T-helper 1 cell (primary cell): ENCODE results near the gene CYB561A3.

Source experiments
- DNase-seq, 5 donors: peaks; one replicate each; pipeline ENCODE4 v3.0.0-alpha.2; 2012 to 2020

The CYB561A3 gene

GRCh38 chr11:61343792-61344745, 17.6 kb downstream of the CYB561A3 start:
- no peak for DNase-seq

DNA sequence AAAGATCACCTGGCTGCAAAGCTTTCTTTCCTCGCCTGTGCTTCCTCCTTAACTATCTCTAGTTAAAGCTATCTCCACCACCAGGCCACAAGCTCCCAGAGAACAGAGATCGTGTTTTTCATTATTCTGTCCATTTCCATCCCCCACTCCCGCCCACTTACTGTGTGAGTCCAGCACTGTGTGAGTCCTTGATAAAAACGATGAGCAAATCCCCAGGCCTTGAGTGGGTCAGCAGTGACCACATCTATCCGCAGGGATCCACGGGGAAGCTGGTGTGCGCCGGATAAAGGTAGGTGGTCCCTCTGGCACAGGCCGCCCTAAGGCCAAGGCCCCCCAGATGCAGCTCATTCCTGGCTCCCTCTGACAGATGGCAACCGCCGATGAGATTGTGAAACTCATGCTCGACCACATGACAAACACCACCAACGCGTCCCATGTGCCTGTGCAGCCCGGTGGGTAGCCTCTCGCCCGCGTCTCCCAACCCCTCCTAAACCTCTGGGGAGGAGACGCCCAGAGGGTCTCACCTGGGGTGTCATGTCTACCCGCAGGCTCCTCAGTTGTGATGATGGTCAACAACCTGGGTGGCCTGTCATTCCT, 19.4 kb downstream of the CYB561A3 start:
- DNase-seq = no peak

GRCh38 chr11:61341706-61342105, 20.0 kb downstream of the CYB561A3 start:
- DNase-seq = no peak

GRCh38 chr11:61340979-61341378, 20.7 kb downstream of the CYB561A3 start:
- no peak for DNase-seq

- no peak for DNase-seq
These were observed 22.2 kb downstream of the CYB561A3 start for GRCh38 chr11:61339490-61339878.

GRCh38 chr11:61338783-61339489, 22.7 kb downstream of the CYB561A3 start:
- DNase-seq = no peak

GRCh38 chr11:61337706-61338470, 23.8 kb downstream of the CYB561A3 start:
- DNase-seq = no peak

GRCh38 chr11:61336171-61336935, 25.3 kb downstream of the CYB561A3 start:
- DNase-seq = peak; percentile 61 to 88 (median 75)

- DNase-seq = no peak
These were observed 26.3 kb downstream of the CYB561A3 start for GRCh38 chr11:61335355-61335710.

GRCh38 chr11:61334434-61335354, 27.0 kb downstream of the CYB561A3 start:
- no peak for DNase-seq

GRCh38 chr11:61333550-61334433, 27.9 kb downstream of the CYB561A3 start:
- no peak for DNase-seq

DNA sequence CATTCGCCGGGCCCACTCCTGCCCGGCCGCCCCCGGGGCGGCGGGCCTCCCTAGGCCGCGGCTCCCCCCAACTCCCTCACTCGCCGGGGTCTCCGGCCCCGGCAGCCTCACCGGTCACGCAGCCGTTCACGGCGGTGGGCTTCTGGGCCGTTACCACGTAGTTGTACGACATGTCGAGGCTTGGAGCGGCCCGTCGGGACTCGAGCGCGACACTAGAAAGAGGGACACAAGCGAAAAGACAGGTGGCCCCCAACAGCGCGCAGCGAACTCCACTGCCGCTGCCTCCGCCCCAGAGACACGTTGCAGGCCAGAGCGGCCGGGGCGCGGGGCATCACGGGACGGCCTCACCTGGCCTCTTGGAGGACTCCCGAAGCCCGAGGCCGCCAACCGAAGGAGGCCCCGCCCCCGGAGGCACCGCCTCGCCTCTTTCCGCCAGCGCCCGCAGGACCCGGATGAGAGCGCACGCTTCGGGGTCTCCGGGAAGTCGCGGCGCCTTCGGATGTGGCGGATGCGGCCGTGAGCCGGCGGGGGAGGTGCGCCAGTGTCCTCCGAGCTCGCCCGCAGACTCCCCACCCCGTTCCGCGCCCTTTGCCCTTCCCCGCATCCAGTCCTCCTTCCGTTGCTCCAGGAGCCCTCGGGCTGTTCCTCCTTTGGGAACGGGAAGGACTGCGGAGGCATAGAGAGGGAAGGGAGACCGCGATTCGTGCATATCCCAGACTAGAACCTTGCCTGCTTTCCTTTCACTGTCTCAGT, 28.7 kb downstream of the CYB561A3 start, which contains the start of the genes DDB1 and TKFC:
DDB1 (minus strand) TSS at position 309 of the 753 bp plus-strand sequence; CDS start at position 172, 137 bp downstream.
TKFC (plus strand) TSS at position 432 of the 753 bp plus-strand sequence. CDS start 1,501 bp downstream, outside the sequence.
- DNase-seq = peak; percentile 93 to 97 (median 94)

GRCh38 chr11:61332281-61332796, 29.3 kb downstream of the CYB561A3 start:
- no peak for DNase-seq

- no peak for DNase-seq
These were observed 30.0 kb downstream of the CYB561A3 start for GRCh38 chr11:61331651-61332050.

- DNase-seq = no peak
These were observed 31.8 kb downstream of the CYB561A3 start for GRCh38 chr11:61329871-61330270.

GRCh38 chr11:61328351-61328750, 33.3 kb downstream of the CYB561A3 start:
- no peak for DNase-seq

- DNase-seq = no peak
These were observed 34.0 kb downstream of the CYB561A3 start for GRCh38 chr11:61327669-61328071.

- DNase-seq = no peak
These were observed 35.9 kb downstream of the CYB561A3 start for GRCh38 chr11:61325649-61326414.
